Endodermal cell (in vitro differentiated cells): ENCODE measurements around the gene NPAS3. TPM values are rescaled to one million over a fixed set of nuclear protein-coding genes. Genes with fewer than 3 reads are reported as not detected.

ENCODE experiments used
- DNase-seq: peaks from one replicate; pipeline ENCODE4 v3.0.0-alpha.2; 2017
- H3K27ac ChIP-seq: 2 replicates; pipeline ENCODE4 v1.5.1; 2013; ENCODE audit warnings: mild to moderate bottlenecking, low read depth, low read length, moderate library complexity
- H3K27me3 ChIP-seq: 2 replicates; pipeline ENCODE4 v1.6.1; 2013; ENCODE audit warnings: mild to moderate bottlenecking, low read length, moderate library complexity; ENCODE audit not compliant: insufficient read depth, control insufficient read depth, poor library complexity, severe bottlenecking
- H3K36me3 ChIP-seq: 2 replicates; pipeline ENCODE4 v1.7.0; 2013; ENCODE audit warnings: mild to moderate bottlenecking, low read length, moderate library complexity; ENCODE audit not compliant: control insufficient read depth, insufficient read depth
- H3K4me1 ChIP-seq: one replicate; pipeline ENCODE4 v1.7.0; 2013; ENCODE audit warnings: low read length; ENCODE audit not compliant: control insufficient read depth, insufficient read depth
- H3K4me3 ChIP-seq: 2 replicates; pipeline ENCODE4 v1.5.1; 2013; ENCODE audit warnings: mild to moderate bottlenecking, low read length, moderate library complexity
- H3K9ac ChIP-seq: 2 replicates; pipeline ENCODE4 v1.6.1; 2013; ENCODE audit warnings: mild to moderate bottlenecking, low read length, moderate library complexity; ENCODE audit not compliant: poor library complexity, severe bottlenecking; ENCODE audit errors: extremely low read depth
- H3K9me3 ChIP-seq: 2 replicates; pipeline ENCODE4 v1.6.1; 2013; ENCODE audit warnings: mild to moderate bottlenecking, low read length, moderate library complexity; ENCODE audit not compliant: control insufficient read depth
- H3K27ac Mint-ChIP-seq: 2 replicates; pipeline ENCODE4 v1.8.0; 2020; ENCODE audit warnings: mixed read lengths
- H3K27me3 Mint-ChIP-seq: 2 replicates; pipeline ENCODE4 v1.8.0; 2021; ENCODE audit warnings: mild to moderate bottlenecking, mixed read lengths; ENCODE audit not compliant: insufficient read depth
- H3K36me3 Mint-ChIP-seq: 2 replicates; pipeline ENCODE4 v1.8.0; 2020; ENCODE audit warnings: low read depth, mixed read lengths
- H3K4me1 Mint-ChIP-seq: 2 replicates; pipeline ENCODE4 v1.8.0; 2020; ENCODE audit warnings: mixed read lengths
- H3K4me3 Mint-ChIP-seq: 2 replicates; pipeline ENCODE4 v1.8.0; 2020; ENCODE audit warnings: mild to moderate bottlenecking, moderate library complexity, mixed read lengths
- H3K9me3 Mint-ChIP-seq: 2 replicates; pipeline ENCODE4 v1.8.0; 2020; ENCODE audit warnings: mild to moderate bottlenecking, mixed read lengths
- WGBS, 2 experiments: methylation state at CpG; one replicate each; pipeline versions ENCODE4 v1.1.5 to v1.1.7; 2013; ENCODE audit warnings: missing lambda C conversion rate in 2 of 2, mixed read lengths in 1 of 2; ENCODE audit not compliant: insufficient coverage in 1 of 2, insufficient read length in 1 of 2; 5-methylcytosine and 5-hydroxymethylcytosine counted together
- total RNA-seq, 2 donors: library from RNA; stranded (reverse); fragmentation: NEBNext Ultra II Directional in 1 of 2; extraction: Animal tissue kit (Norgen Biotek cat#: 25700) in 1 of 2; gene quantifications; 2 replicates in 1 of 2; 3 replicates in 1 of 2; pipeline ENCODE4 v1.2.1, GENCODE V29; 2021
- TF ChIP-seq, protein P1 (sequence below): fragments of 200-600 bp; sonication (generic); conservative IDR thresholded peaks from 2 replicates; pipeline ENCODE4 v1.5.0; 2021; ENCODE audit warnings: antibody characterized with exemption, mild to moderate bottlenecking

NPAS3 gene
- total RNA-seq, 2 donors from 2014 or later = 1.4 to 1.6 TPM

DNA sequence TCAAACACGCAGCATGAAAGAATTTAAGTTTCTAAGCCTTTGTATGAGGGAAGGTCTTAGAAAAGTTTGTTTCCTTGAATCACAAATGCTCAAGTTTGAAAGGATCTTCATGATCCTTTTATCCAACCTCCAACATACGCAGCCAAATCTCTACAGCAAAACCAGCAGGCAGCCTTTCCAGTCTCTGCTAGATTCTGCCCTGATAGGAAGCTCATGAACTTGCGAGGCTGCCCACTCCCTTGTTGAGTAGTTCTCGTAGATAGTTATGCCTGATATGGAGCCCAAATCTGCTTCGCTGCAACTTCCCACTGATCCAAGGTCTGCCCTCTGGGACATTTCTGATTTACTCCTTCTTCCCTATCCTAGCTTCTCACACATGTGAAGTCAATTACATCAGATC lies 739.3 kb downstream of the NPAS3 start:
- H3K9me3 Mint-ChIP-seq = no peaks in the 10 kb centered on the region
- 94% methylated on average over 2 to 5 of the region's 5 CpGs for WGBS, 2 experiments

GRCh38 chr14:33679025-33679424 lies 740.3 kb downstream of the NPAS3 start:
- TF ChIP-seq, protein P1, sequence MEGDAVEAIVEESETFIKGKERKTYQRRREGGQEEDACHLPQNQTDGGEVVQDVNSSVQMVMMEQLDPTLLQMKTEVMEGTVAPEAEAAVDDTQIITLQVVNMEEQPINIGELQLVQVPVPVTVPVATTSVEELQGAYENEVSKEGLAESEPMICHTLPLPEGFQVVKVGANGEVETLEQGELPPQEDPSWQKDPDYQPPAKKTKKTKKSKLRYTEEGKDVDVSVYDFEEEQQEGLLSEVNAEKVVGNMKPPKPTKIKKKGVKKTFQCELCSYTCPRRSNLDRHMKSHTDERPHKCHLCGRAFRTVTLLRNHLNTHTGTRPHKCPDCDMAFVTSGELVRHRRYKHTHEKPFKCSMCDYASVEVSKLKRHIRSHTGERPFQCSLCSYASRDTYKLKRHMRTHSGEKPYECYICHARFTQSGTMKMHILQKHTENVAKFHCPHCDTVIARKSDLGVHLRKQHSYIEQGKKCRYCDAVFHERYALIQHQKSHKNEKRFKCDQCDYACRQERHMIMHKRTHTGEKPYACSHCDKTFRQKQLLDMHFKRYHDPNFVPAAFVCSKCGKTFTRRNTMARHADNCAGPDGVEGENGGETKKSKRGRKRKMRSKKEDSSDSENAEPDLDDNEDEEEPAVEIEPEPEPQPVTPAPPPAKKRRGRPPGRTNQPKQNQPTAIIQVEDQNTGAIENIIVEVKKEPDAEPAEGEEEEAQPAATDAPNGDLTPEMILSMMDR = no peak
- Histone ChIP-seq H3K9me3 (no peaks in the 10 kb centered on the region), H3K36me3 (no peaks in the 10 kb centered on the region), H3K27me3 (no peaks in the 10 kb centered on the region), H3K4me1 (no peaks in the 10 kb centered on the region), H3K4me3 (no peak overlapping the region), H3K27ac (no peak overlapping the region), H3K9ac (no peak overlapping the region)
- Mint-ChIP-seq H3K4me3 (no peak overlapping the region), H3K27me3 (no peaks in the 10 kb centered on the region), H3K36me3 (no peaks in the 10 kb centered on the region), H3K4me1 (peaks cover 4% of the 10 kb centered on the region), H3K9me3 (no peaks in the 10 kb centered on the region), H3K27ac (no peak overlapping the region)
- WGBS, 2 experiments = 69 to 88% methylated on average over 2 of the region's 2 CpGs
- no peak for DNase-seq

More for the DNA sequence above, 739.3 kb downstream of the NPAS3 start:
- TF ChIP-seq, protein P1 = no peak
- Mint-ChIP-seq H3K4me3 (no peak overlapping the region), H3K36me3 (no peaks in the 10 kb centered on the region), H3K27me3 (no peaks in the 10 kb centered on the region), H3K4me1 (peaks cover 4% of the 10 kb centered on the region), H3K27ac (no peak overlapping the region)
- Histone ChIP-seq H3K27ac (no peak overlapping the region), H3K9me3 (no peaks in the 10 kb centered on the region), H3K36me3 (no peaks in the 10 kb centered on the region), H3K9ac (no peak overlapping the region), H3K4me3 (no peak overlapping the region), H3K27me3 (no peaks in the 10 kb centered on the region), H3K4me1 (no peaks in the 10 kb centered on the region)
- no peak for DNase-seq

DNA sequence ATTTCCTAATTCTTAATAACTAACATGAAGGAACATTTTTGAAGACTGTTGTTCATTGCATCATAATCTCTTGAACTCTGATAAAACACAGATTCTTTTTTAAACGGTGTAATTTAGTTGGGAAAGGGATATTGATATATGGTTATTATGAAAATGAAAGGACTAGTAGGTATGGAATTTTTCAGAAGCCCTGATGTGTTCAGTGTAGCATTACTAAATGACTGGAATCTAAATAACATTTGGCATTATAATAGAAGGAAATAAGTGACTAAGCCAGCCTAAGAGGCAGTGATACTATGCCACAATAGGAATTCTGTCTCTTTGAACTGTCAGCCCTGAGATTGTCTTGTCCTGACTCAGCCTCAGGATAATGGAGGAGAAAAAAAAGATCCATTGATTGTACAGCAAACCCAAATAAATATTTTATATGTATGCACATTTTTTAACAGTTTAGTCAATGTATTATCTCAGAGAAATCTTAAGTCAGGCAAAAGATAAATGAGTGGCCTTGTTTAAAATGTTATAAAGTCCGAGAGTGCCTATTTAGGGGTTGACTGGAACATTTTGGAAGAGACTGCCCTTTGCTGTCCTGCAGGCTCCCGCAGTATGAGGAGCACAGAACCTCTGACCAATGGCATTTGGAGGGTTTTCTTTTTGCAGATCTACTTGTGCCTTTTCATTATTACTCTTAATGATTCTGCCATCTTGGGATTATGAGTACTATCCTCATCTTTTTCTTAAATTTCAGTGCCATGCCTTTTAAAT lies 741.0 kb downstream of the NPAS3 start:
- Mint-ChIP-seq H3K9me3 (no peaks in the 10 kb centered on the region), H3K4me3 (no peak overlapping the region), H3K4me1 (peaks cover 4% of the 10 kb centered on the region), H3K27ac (no peak overlapping the region), H3K36me3 (no peaks in the 10 kb centered on the region), H3K27me3 (no peaks in the 10 kb centered on the region)
- no peak overlapping the region for H3K4me3 ChIP-seq
- no peaks in the 10 kb centered on the region for H3K36me3 ChIP-seq
- no peak overlapping the region for H3K9ac ChIP-seq
- no peak for DNase-seq
- H3K9me3 ChIP-seq = no peaks in the 10 kb centered on the region
- H3K4me1 ChIP-seq = no peaks in the 10 kb centered on the region
- WGBS, 2 experiments = 93 to 100% methylated on average over 3 of the region's 3 CpGs
- no peak overlapping the region for H3K27ac ChIP-seq
- no peaks in the 10 kb centered on the region for H3K27me3 ChIP-seq
- TF ChIP-seq, protein P1 = no peak
